KMS-11 (cell line): ENCODE measurements around the gene ATG2B.

ENCODE experiments used
- H2AFZ ChIP-seq: fragments of 200-600 bp; sonication (generic); 2 replicates; pipeline ENCODE4 v1.6.1; 2016; ENCODE audit warnings: antibody characterized with exemption, mixed run types, low read depth
- H3K27ac ChIP-seq: fragments of 200-600 bp; sonication (generic); 2 replicates; pipeline ENCODE4 v1.6.1; 2016; ENCODE audit warnings: mild to moderate bottlenecking, mixed run types
- H3K27me3 ChIP-seq: fragments of 200-600 bp; sonication (generic); 2 replicates; pipeline ENCODE4 v1.6.1; 2017; ENCODE audit warnings: mild to moderate bottlenecking, low read depth, mixed run types, moderate library complexity; ENCODE audit not compliant: insufficient read depth
- H3K36me3 ChIP-seq: fragments of 200-600 bp; sonication (generic); 2 replicates; pipeline ENCODE4 v1.6.1; 2017; ENCODE audit warnings: mild to moderate bottlenecking, mixed run types; ENCODE audit not compliant: insufficient read depth
- H3K4me1 ChIP-seq: fragments of 200-600 bp; sonication (generic); 2 replicates; pipeline ENCODE4 v1.6.1; 2016; ENCODE audit warnings: mild to moderate bottlenecking, low read depth, mixed run types; ENCODE audit not compliant: poor library complexity, severe bottlenecking
- H3K4me2 ChIP-seq: fragments of 200-600 bp; sonication (generic); 2 replicates; pipeline ENCODE4 v1.7.0; 2016; ENCODE audit warnings: mild to moderate bottlenecking, mixed run types
- H3K4me3 ChIP-seq: fragments of 200-600 bp; sonication (generic); IDR thresholded peaks from 2 replicates; pipeline ENCODE4 v1.6.1; 2017; ENCODE audit warnings: low read depth, low read length, mixed read lengths; ENCODE audit not compliant: insufficient read depth
- H3K79me2 ChIP-seq: fragments of 200-600 bp; sonication (generic); 2 replicates; pipeline ENCODE4 v1.6.1; 2016; ENCODE audit warnings: low read depth, mixed run types; ENCODE audit not compliant: insufficient read depth
- H3K9ac ChIP-seq: fragments of 200-600 bp; sonication (generic); 2 replicates; pipeline ENCODE4 v1.6.1; 2016; ENCODE audit warnings: mild to moderate bottlenecking, mixed run types
- H4K20me1 ChIP-seq: fragments of 200-600 bp; sonication (generic); 2 replicates; pipeline ENCODE4 v1.6.1; 2016; ENCODE audit warnings: mild to moderate bottlenecking, mixed run types; ENCODE audit not compliant: insufficient read depth
- CTCF ChIP-seq: fragments of 200-600 bp; sonication (generic); conservative IDR thresholded peaks from 2 replicates; pipeline ENCODE4 v1.6.1; 2017; ENCODE audit warnings: low read depth, mild to moderate bottlenecking, antibody characterized with exemption, low read length, moderate library complexity, mixed read lengths

Gene ATG2B

GRCh38 chr14:96304956-96305355 lies 58.2 kb downstream of the ATG2B start:
- H4K20me1 ChIP-seq: no peaks in the 10 kb centered on the region
- no peak overlapping the region for H2AFZ ChIP-seq
- H3K27ac ChIP-seq: no peak overlapping the region
- no peak overlapping the region for H3K9ac ChIP-seq
- no peak for TF ChIP-seq CTCF
- H3K36me3 ChIP-seq: no peaks in the 10 kb centered on the region
- no peak overlapping the region for H3K4me3 ChIP-seq
- H3K79me2 ChIP-seq: no peaks in the 10 kb centered on the region
- H3K27me3 ChIP-seq: no peaks in the 10 kb centered on the region
- H3K4me2 ChIP-seq: no peak overlapping the region
- H3K4me1 ChIP-seq: no peaks in the 10 kb centered on the region

GRCh38 chr14:96303981-96304380 lies 59.2 kb downstream of the ATG2B start:
- no peak overlapping the region for H2AFZ ChIP-seq
- no peak overlapping the region for H3K9ac ChIP-seq
- no peaks in the 10 kb centered on the region for H3K79me2 ChIP-seq
- H3K36me3 ChIP-seq: no peaks in the 10 kb centered on the region
- TF ChIP-seq CTCF: no peak
- no peaks in the 10 kb centered on the region for H3K4me1 ChIP-seq
- no peaks in the 10 kb centered on the region for H4K20me1 ChIP-seq
- no peaks in the 10 kb centered on the region for H3K27me3 ChIP-seq
- H3K27ac ChIP-seq: no peak overlapping the region
- H3K4me3 ChIP-seq: no peak overlapping the region
- H3K4me2 ChIP-seq: no peak overlapping the region

- Histone ChIP-seq H3K36me3 (no peaks in the 10 kb centered on the region), H3K79me2 (no peaks in the 10 kb centered on the region), H3K9ac (no peak overlapping the region), H3K27ac (no peak overlapping the region), H2AFZ (no peak overlapping the region), H4K20me1 (no peaks in the 10 kb centered on the region), H3K4me1 (no peaks in the 10 kb centered on the region), H3K4me3 (no peak overlapping the region), H3K27me3 (no peaks in the 10 kb centered on the region), H3K4me2 (no peak overlapping the region)
- TF ChIP-seq CTCF: no peak
Measured at GRCh38 chr14:96299441-96299840, 63.7 kb downstream of the ATG2B start.

- Histone ChIP-seq H3K4me1 (no peaks in the 10 kb centered on the region), H3K4me3 (no peak overlapping the region), H3K4me2 (no peak overlapping the region), H2AFZ (no peak overlapping the region), H3K27ac (no peak overlapping the region), H4K20me1 (no peaks in the 10 kb centered on the region), H3K36me3 (no peaks in the 10 kb centered on the region), H3K9ac (no peak overlapping the region), H3K27me3 (no peaks in the 10 kb centered on the region), H3K79me2 (no peaks in the 10 kb centered on the region)
- no peak for TF ChIP-seq CTCF
Measured at GRCh38 chr14:96297997-96298515, 65.1 kb downstream of the ATG2B start.
